IgD-negative memory B cell (primary cell): ENCODE data around the gene PRDM11. TPM values are rescaled to one million over a fixed set of nuclear protein-coding genes. Genes with fewer than 3 reads are reported as not detected.

Experiments used
- H3K27ac Mint-ChIP-seq, 3 donors: one replicate each; pipeline ENCODE4 v1.8.0; 2020 to 2022; ENCODE audit warnings: mild to moderate bottlenecking in 3 of 3, mixed read lengths in 3 of 3, moderate library complexity in 1 of 3
- H3K27me3 Mint-ChIP-seq: one replicate; pipeline ENCODE4 v1.8.0; 2021; ENCODE audit warnings: mixed read lengths
- H3K36me3 Mint-ChIP-seq: one replicate; pipeline ENCODE4 v1.8.0; 2020; ENCODE audit warnings: mild to moderate bottlenecking, mixed read lengths
- H3K4me1 Mint-ChIP-seq, 3 donors: one replicate each; pipeline ENCODE4 v1.8.0; 2020 to 2022; ENCODE audit warnings: mixed read lengths in 3 of 3, mild to moderate bottlenecking in 1 of 3
- H3K4me3 Mint-ChIP-seq, 4 donors: one replicate each; pipeline ENCODE4 v1.8.0; 2020 to 2022; ENCODE audit warnings: mild to moderate bottlenecking in 4 of 4, mixed read lengths in 4 of 4, moderate library complexity in 3 of 4
- H3K9me3 Mint-ChIP-seq, 3 donors: one replicate each; pipeline ENCODE4 v1.8.0; 2020 to 2021; ENCODE audit warnings: mixed read lengths in 3 of 3, mild to moderate bottlenecking in 1 of 3
- polyA plus RNA-seq: library from polyadenylated mRNA; unstranded; fragments of 300-500 nt; fragmentation: Illumina TruSeq; gene quantifications from one replicate; pipeline ENCODE4 v1.2.3, GENCODE V29; 2021

PRDM11 gene
- polyA plus RNA-seq, 1 donor from 2014 or later = 1.4 TPM

DNA sequence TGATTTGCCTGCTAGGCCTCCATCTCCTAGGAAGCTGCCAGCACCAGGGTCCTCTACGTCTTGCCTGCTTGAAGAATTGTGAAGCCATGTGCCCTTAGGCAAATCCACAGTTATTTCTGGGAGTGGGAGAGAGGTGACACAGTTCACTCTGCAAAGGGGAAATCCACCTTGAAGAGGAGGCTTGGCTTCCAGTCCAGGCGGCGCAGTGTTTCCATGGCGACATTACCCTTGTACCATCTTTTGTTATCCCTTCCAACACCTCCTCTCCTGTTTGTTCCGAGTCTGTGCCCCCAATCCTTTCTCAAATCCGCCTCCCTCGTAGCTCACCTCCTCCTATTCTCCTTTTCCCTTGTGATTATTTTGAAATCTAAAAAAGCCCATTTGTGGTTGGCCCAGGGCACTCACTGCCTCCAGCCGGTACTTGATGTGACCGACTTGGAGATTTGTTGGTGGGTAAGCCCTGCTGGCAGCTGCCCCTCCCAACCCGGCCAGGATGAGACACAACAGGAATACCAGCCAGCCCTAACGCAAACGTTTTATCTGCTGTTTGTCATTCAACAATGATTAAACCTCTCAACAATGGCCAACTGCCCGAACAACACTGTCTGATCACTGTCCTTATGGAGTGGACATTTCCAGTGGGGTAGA lies 121.3 kb downstream of the PRDM11 start:
- Mint-ChIP-seq H3K27ac (no peak overlapping the region), H3K36me3 (no peaks in the 10 kb centered on the region), H3K9me3 (peaks cover 0 to 6% (median 0%) of the 10 kb centered on the region in 3 donors), H3K27me3 (peaks cover 29% of the 10 kb centered on the region), H3K4me1 (no peaks in the 10 kb centered on the region), H3K4me3 (no peak overlapping the region)

DNA sequence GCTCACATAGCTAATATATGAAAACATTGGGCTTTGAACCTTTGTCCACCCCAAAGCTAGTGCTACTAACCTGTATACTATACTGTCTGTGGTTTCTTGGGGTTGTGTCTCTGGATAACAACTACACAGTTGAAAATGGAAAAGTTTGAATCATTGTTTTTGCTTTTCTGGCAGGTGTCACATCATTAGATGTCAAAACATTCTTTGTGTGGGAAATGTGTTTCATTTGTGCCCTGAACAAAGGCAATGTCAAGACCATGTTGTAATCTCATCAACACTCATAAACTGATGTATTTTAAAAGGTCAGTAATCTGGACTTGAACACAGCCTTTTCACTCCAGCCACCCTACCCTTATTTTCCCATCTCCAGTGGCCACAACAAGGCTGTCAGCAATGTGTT lies 123.2 kb downstream of the PRDM11 start:
- Mint-ChIP-seq H3K9me3 (peaks cover 0 to 6% (median 0%) of the 10 kb centered on the region in 3 donors), H3K27ac (no peak overlapping the region), H3K4me3 (no peak overlapping the region), H3K27me3 (peaks cover 32% of the 10 kb centered on the region), H3K36me3 (no peaks in the 10 kb centered on the region), H3K4me1 (no peaks in the 10 kb centered on the region)

DNA sequence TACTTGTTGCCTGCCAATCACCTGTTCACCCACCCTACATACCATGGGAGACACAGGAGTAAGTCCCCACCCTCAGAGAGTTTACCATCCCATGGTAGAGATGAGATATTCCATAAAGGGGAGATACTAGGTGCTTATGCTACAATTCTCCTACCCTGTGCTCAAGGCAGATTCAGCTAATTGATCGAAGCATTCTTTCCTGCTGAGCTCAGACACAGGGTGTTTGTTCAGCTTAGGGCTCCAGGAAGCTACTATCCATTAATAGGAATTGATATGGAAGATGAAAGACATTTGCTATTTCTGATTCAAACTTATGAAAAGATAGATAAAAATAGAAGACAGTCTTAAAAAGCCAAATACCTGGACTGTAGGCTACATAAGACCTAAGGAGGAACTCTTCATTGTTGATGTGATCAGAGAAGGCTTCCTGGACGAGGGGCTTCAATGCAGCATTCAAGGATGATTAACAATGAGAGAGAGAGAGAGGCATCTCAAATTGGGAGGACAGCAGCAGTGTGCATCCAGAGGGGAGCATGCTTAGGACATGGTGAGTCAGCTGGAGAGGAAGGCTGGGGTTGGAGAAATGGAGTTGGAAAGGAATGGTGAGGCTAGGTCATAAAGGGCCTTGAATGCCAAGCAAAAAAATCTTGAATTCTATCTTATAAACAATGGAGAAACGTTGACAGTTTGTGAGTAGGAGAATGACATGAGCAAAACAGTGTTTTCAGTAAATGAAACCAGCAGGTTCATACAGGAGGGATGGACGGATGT lies 124.7 kb downstream of the PRDM11 start:
- H3K36me3 Mint-ChIP-seq = peaks cover under 1% of the 10 kb centered on the region
- no peak overlapping the region for H3K4me3 Mint-ChIP-seq
- no peaks in the 10 kb centered on the region for H3K4me1 Mint-ChIP-seq
- H3K27me3 Mint-ChIP-seq = peaks cover 32% of the 10 kb centered on the region
- H3K9me3 Mint-ChIP-seq = peaks cover 0 to 6% (median 0%) of the 10 kb centered on the region in 3 donors
- no peak overlapping the region for H3K27ac Mint-ChIP-seq

GRCh38 chr11:45272701-45273100 lies 126.3 kb downstream of the PRDM11 start:
- Mint-ChIP-seq H3K4me1 (no peaks in the 10 kb centered on the region), H3K4me3 (no peak overlapping the region), H3K27me3 (peaks cover 24% of the 10 kb centered on the region), H3K9me3 (peaks cover 0 to 6% (median 1%) of the 10 kb centered on the region in 3 donors), H3K27ac (no peak overlapping the region), H3K36me3 (peaks cover 2% of the 10 kb centered on the region)

GRCh38 chr11:45273509-45273908 lies 127.1 kb downstream of the PRDM11 start:
- H3K9me3 Mint-ChIP-seq = peaks cover 0 to 6% (median 5%) of the 10 kb centered on the region in 3 donors
- peaks cover 28% of the 10 kb centered on the region for H3K27me3 Mint-ChIP-seq
- H3K27ac Mint-ChIP-seq = no peak overlapping the region
- no peaks in the 10 kb centered on the region for H3K4me1 Mint-ChIP-seq
- no peak overlapping the region for H3K4me3 Mint-ChIP-seq
- H3K36me3 Mint-ChIP-seq = peaks cover 2% of the 10 kb centered on the region

DNA sequence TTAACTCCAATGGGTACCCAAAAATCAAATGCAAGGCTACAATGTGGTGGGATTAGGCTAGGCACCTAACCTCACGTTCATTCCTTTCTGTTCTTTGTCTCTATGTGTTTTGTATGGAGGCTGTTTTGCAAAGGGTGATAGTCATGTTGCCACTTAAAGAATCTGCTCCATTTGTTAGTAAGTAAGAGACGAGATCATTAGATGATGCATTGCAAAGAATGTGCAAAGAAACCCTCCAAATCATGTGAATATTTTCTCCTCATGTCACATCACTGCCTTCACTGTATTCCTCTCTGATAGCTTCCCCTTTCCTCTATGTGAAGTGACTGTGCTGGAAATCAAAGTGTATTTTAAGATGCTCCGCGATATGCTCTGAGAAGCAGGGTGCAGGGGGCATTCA lies 127.8 kb downstream of the PRDM11 start:
- peaks cover 2% of the 10 kb centered on the region for H3K36me3 Mint-ChIP-seq
- H3K9me3 Mint-ChIP-seq = peaks cover 0 to 6% (median 6%) of the 10 kb centered on the region in 3 donors
- H3K27ac Mint-ChIP-seq = no peak overlapping the region
- H3K4me3 Mint-ChIP-seq = no peak overlapping the region
- H3K4me1 Mint-ChIP-seq = no peaks in the 10 kb centered on the region
- peaks cover 26% of the 10 kb centered on the region for H3K27me3 Mint-ChIP-seq

GRCh38 chr11:45275828-45276227 lies 129.4 kb downstream of the PRDM11 start:
- H3K27ac Mint-ChIP-seq = no peak overlapping the region
- peaks cover 5% of the 10 kb centered on the region for H3K36me3 Mint-ChIP-seq
- H3K4me3 Mint-ChIP-seq = no peak overlapping the region
- peaks cover 31% of the 10 kb centered on the region for H3K27me3 Mint-ChIP-seq
- no peaks in the 10 kb centered on the region for H3K4me1 Mint-ChIP-seq
- H3K9me3 Mint-ChIP-seq = peaks cover 5 to 16% (median 8%) of the 10 kb centered on the region in 3 donors

DNA sequence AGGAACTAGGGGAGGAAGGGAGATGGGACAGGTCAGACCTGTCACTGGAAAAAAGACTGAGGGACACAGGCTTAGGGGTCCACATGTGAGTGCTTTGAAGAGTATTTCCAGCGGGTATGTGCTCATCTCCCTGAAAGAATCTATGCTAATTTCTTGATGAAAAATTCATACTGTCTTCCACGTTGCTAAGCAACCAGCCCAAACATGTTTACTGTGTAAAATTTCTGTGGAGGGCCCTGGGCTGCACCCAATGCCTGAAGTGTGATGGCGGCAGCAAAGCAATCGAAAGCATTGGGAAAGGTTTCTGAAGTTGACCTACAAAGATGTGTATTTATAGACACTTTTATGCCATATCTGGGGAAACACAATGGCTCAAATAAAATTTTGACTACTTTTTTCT lies 132.3 kb downstream of the PRDM11 start:
- Mint-ChIP-seq H3K9me3 (peaks cover 5 to 10% (median 10%) of the 10 kb centered on the region in 3 donors), H3K27ac (no peak overlapping the region), H3K4me3 (peak overlapping the region in 1 of 4 donors; percentile 29), H3K36me3 (peaks cover 5% of the 10 kb centered on the region), H3K27me3 (peaks cover 28% of the 10 kb centered on the region), H3K4me1 (no peaks in the 10 kb centered on the region)

GRCh38 chr11:45279645-45280044 lies 133.2 kb downstream of the PRDM11 start:
- H3K36me3 Mint-ChIP-seq = peaks cover 5% of the 10 kb centered on the region

GRCh38 chr11:45280449-45280848 lies 134.0 kb downstream of the PRDM11 start:
- Mint-ChIP-seq H3K9me3 (peaks cover 5 to 10% (median 10%) of the 10 kb centered on the region in 3 donors), H3K4me1 (no peaks in the 10 kb centered on the region), H3K36me3 (peaks cover 5% of the 10 kb centered on the region), H3K27me3 (peaks cover 38% of the 10 kb centered on the region), H3K4me3 (no peak overlapping the region), H3K27ac (no peak overlapping the region)

More at GRCh38 chr11:45279645-45280044, 133.2 kb downstream of the PRDM11 start:
- no peak overlapping the region for H3K4me3 Mint-ChIP-seq
- H3K4me1 Mint-ChIP-seq = no peaks in the 10 kb centered on the region
- peaks cover 5 to 10% (median 10%) of the 10 kb centered on the region in 3 donors for H3K9me3 Mint-ChIP-seq
- H3K27me3 Mint-ChIP-seq = peaks cover 31% of the 10 kb centered on the region
- H3K27ac Mint-ChIP-seq = no peak overlapping the region

GRCh38 chr11:45282081-45282480 lies 135.6 kb downstream of the PRDM11 start:
- no peak overlapping the region for H3K27ac Mint-ChIP-seq
- H3K4me1 Mint-ChIP-seq = no peaks in the 10 kb centered on the region
- H3K27me3 Mint-ChIP-seq = peaks cover 48% of the 10 kb centered on the region
- peaks cover 5 to 13% (median 10%) of the 10 kb centered on the region in 3 donors for H3K9me3 Mint-ChIP-seq
- no peak overlapping the region for H3K4me3 Mint-ChIP-seq
- peaks cover 3% of the 10 kb centered on the region for H3K36me3 Mint-ChIP-seq

Other genes starting within 250 kb of the PRDM11 start
- 44.0 TPM for gene TP53I11, start 195.8 kb upstream of the PRDM11 start, polyA plus RNA-seq
- not detected for gene SYT13, start 139.7 kb downstream of the PRDM11 start, polyA plus RNA-seq